HL-60 (cell line): Measurements from ENCODE around the gene CREBBP.

Source experiments
- CTCF ChIP-seq: IDR thresholded peaks from one replicate; pipeline ENCODE4 v1.5.1; 2011; ENCODE audit warnings: low read length, control low read depth, inconsistent platforms; ENCODE audit not compliant: insufficient read depth
- GABPA ChIP-seq: IDR thresholded peaks from 2 replicates; pipeline ENCODE4 v1.6.1; 2012; ENCODE audit warnings: low read depth
- POLR2AphosphoS5 ChIP-seq: IDR thresholded peaks from 2 replicates; pipeline ENCODE4 v1.6.1; 2012; ENCODE audit warnings: low read depth
- REST ChIP-seq: IDR thresholded peaks from 2 replicates; pipeline ENCODE4 v1.6.1; 2012; ENCODE audit warnings: low read depth; ENCODE audit not compliant: insufficient replicate concordance
- SPI1 ChIP-seq: IDR thresholded peaks from 2 replicates; pipeline ENCODE4 v1.6.1; 2012; ENCODE audit warnings: low read depth, mild to moderate bottlenecking, borderline replicate concordance

- TF ChIP-seq POLR2AphosphoS5 (no peak), CTCF (no peak), GABPA (no peak), REST (no peak), SPI1 (no peak)
These were observed 40.9 kb downstream of the CREBBP start for GRCh38 chr16:3839402-3840184.
